Activated CD4-positive, alpha-beta T cell treated with anti-CD3 and anti-CD28 coated beads, Interleukin-2, amount 50 U/mL, for 4 hours (primary cell): ENCODE measurements around the gene TRPM1.

Experiments used
- DNase-seq, 2 experiments: peaks; one replicate each; pipeline ENCODE4 v3.0.0-alpha.2; 2020

Gene TRPM1

DNA sequence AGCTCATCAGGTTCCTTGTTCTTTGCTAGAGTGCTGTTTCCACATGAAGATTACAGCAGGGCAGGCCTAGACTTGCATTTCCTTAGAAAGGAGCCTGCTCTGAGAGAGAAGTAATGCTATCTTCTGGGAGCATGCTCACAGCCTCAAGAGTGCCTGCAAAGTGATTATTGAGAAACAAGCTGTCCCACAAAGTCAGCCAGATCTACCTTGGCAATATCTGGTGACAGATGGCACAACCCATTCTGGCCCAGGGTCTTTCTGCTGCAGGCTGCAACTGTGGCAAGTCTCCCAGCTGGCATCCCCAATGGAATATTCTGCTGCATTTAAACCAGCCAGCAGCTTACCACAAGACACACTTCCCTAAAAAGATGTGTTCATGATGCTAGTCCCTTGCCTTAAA, 139.4 kb downstream of the TRPM1 start:
- DNase-seq: no peak

DNA sequence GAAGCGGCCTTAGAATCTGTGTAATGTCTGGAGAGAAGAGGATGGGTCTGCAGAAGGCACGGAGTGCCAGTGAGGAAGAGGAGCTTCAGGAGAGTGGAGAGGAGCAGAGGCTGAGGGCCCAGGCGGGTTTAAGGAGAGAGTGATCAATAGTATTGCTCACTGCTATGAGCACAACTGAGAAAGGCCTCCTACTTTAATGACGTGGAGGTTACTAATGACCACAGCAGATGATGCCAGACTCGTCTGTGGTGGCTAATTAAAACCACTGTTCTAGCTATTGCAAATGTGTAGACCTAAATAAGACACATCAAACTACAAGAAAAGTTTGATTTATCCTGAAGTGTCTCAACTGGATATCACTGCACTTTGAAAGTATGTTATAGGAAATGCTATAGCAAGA, 143.3 kb downstream of the TRPM1 start:
- DNase-seq: no peak

DNA sequence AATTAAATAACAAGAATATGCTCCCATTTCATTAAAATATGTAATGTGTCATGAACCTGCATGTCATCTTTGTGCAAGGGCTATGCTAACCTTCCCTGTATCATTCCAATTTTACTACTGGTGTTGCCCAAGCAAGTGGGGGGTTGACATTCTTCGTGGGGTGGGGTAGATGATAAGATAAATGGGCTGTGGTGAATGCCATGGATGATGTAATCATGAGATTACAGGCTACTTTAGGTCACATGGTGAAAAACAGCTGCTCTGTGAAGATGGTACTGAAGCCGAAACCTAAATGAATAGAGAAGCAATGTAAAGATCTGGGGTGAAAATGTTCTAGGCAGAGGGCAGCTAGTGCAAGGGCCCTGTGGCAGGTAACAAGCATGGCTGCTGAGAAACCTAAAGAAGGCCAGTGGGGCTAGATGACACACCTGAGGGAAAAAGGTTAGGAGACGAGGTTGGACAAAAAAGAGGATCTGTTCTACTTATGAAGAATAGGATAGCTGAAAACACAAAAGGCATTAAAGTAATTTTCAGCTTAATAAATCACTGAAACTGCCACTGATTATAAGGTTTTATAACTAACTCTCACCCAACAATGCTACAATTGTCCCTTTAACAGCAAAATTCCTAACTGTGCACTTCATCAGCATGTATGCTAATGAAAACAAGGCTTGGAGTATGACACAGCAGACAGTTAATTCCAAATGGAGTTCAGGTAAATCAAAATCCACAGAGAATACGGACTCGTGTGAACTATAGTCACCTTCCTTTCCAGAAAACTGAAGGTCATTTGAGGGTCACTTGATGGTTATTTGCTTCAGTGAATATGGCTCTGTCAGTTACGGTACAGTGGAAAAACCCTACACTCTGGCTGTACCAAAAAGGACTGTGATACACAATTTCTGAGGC, 145.1 kb downstream of the TRPM1 start:
- DNase-seq: no peak

DNA sequence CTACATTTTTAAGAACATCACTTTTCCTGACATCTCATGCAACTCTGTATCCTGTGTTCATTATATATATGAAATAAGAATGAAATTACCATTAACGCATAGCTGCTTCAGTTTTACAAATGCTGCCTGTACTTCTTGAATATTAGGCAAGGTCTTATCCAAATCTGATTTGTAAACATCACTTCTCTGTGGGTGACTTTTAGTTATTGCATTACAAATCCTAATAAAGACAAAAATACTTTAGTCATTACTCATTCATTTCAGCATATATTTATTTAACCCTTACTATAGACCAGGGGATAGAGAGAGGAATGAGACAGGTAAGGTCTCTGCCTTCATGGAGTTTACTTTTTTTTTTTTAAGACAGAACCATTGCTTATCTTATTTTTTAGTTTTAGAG, 146.9 kb downstream of the TRPM1 start:
- no peak for DNase-seq

DNA sequence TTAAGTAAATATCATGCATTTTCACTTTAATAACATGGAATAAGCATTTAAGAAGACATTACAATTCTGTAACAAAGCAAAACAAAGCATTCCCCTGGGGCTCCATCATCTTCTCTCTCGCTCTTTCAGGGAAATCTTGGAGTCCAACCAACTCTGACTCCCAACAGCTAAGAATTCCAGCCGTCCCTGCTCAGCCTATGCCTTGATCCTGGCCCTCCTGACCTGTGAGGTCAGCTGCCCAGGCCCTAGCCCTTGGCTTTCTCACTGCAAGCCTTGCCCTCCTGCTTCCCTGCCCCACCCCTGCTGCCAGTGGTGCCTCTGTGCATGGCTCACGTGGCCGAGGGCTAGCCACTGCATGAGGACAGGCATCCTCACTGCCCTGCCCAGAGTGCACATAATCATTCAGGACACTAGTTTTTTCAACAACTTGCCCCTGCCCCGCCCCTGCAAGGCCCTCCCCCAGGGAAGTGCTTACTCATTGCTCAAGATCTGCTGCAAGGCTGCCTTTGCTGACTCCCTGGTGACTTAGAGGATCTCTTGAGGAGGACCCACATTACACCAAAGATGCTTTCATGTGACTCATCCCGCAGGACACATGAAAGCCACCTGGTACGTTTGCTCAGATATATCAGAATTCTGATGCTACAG, 147.7 kb downstream of the TRPM1 start:
- no peak for DNase-seq

DNA sequence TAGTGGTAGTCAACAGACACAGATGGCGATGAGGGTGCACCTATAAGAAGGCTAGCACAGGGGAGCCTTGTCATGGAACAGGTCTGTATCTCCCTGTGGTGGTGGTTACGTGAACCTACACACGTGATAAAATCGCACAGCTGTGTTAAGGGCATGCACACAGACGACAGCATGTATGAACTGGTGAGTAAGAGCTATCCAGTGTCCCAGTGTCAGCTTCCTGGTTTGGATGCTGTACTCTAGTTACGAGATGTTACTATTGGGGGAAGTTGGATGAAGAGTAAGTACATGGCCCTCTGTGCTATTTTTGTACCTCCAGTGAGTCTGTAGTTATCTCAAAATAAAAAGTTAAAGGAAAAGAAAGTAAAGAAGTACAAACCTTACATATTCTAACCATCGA, 148.3 kb downstream of the TRPM1 start:
- no peak for DNase-seq
